ENCODE results near the gene MAD2L1BP.

GRCh38 chr6:43680308-43681200 is 44.9 kb downstream of the MAD2L1BP start:
- TF ChIP-seq POLR2AphosphoS5 (IDR thresholded peaks at IDR 0.05; ENCODE audit: low read depth, low read length) = no peak
- no peak for TF ChIP-seq POLR2A (IDR thresholded peaks at IDR 0.05; ENCODE audit: low read depth, low read length)

Measured in GM12892 (cell line).